Common myeloid progenitor, CD34-positive (primary cell): ENCODE data around the gene DCAF10.

ENCODE experiments used
- CTCF ChIA-PET: fragments of 350-600 bp; sonication (Branson Sonifier 250); formaldehyde crosslinking; loops from one replicate; lab custom pipeline; 2021; ENCODE audit warnings: antibody characterized with exemption; lab: Charles Lee
- POLR2A ChIA-PET: fragments of 350-600 bp; sonication (Branson Sonifier 250); formaldehyde crosslinking; loops from one replicate; lab custom pipeline; 2021; ENCODE audit warnings: antibody characterized with exemption; lab: Charles Lee
- DNase-seq, 3 donors: peaks; one replicate each; pipeline versions ENCODE4 v3.0.0 to v3.0.0-alpha.2; 2013
- H3K27ac ChIP-seq, 2 experiments: 1 replicate in 1 of 2; 2 replicates in 1 of 2; pipeline ENCODE4 v1.7.0; 2013; ENCODE audit warnings: inconsistent platforms in 2 of 2, low read length in 2 of 2, mild to moderate bottlenecking in 2 of 2, low read depth in 1 of 2, moderate library complexity in 1 of 2; ENCODE audit not compliant: severe bottlenecking in 2 of 2, insufficient read depth in 1 of 2, poor library complexity in 1 of 2
- H3K27me3 ChIP-seq, 5 experiments: replicated peaks in 2 of 5; 1 replicate in 3 of 5; 2 replicates in 2 of 5; pipeline versions ENCODE4 v1.6.1 to v1.7.0; 2013; ENCODE audit warnings: low read length in 4 of 5, mild to moderate bottlenecking in 2 of 5, moderate library complexity in 2 of 5, inconsistent platforms in 1 of 5; ENCODE audit not compliant: insufficient read depth in 5 of 5, control insufficient read depth in 4 of 5
- H3K36me3 ChIP-seq, 4 experiments: 1 replicate in 2 of 4; 2 replicates in 2 of 4; pipeline versions ENCODE4 v1.6.1 to v1.7.0; 2013; ENCODE audit warnings: low read length in 3 of 4, control low read depth in 1 of 4, mild to moderate bottlenecking in 1 of 4; ENCODE audit not compliant: control insufficient read depth in 4 of 4, insufficient read depth in 4 of 4
- H3K4me1 ChIP-seq, 4 experiments: 1 replicate in 3 of 4; 2 replicates in 1 of 4; pipeline versions ENCODE4 v1.6.1 to v1.7.1; 2013; ENCODE audit warnings: low read length in 3 of 4, mild to moderate bottlenecking in 3 of 4, control low read depth in 1 of 4, inconsistent platforms in 1 of 4, moderate library complexity in 1 of 4; ENCODE audit not compliant: control insufficient read depth in 4 of 4, insufficient read depth in 4 of 4; ENCODE audit errors: control extremely low read depth in 1 of 4
- H3K4me3 ChIP-seq, 7 experiments: 1 replicate in 4 of 7; 2 replicates in 3 of 7; pipeline versions ENCODE4 v1.5.1 to v1.7.0; 2013; ENCODE audit warnings: mild to moderate bottlenecking in 7 of 7, low read length in 6 of 7, moderate library complexity in 6 of 7, inconsistent platforms in 2 of 7, low read depth in 2 of 7, control low read depth in 1 of 7; ENCODE audit not compliant: insufficient read depth in 4 of 7, control insufficient read depth in 1 of 7; ENCODE audit errors: extremely low read depth in 1 of 7
- H3K9me3 ChIP-seq, 5 experiments: 1 replicate in 4 of 5; 2 replicates in 1 of 5; pipeline versions ENCODE4 v1.6.1 to v1.7.1; 2013; ENCODE audit warnings: low read length in 4 of 5, mild to moderate bottlenecking in 2 of 5, inconsistent platforms in 1 of 5, low read depth in 1 of 5, moderate library complexity in 1 of 5; ENCODE audit not compliant: control insufficient read depth in 4 of 5, insufficient read depth in 2 of 5; ENCODE audit errors: control extremely low read depth in 1 of 5
- WGBS: methylation state at CpG from one replicate; pipeline ENCODE4 v1.1.5; 2013; ENCODE audit not compliant: insufficient coverage; 5-methylcytosine and 5-hydroxymethylcytosine counted together

The DCAF10 gene

DNA sequence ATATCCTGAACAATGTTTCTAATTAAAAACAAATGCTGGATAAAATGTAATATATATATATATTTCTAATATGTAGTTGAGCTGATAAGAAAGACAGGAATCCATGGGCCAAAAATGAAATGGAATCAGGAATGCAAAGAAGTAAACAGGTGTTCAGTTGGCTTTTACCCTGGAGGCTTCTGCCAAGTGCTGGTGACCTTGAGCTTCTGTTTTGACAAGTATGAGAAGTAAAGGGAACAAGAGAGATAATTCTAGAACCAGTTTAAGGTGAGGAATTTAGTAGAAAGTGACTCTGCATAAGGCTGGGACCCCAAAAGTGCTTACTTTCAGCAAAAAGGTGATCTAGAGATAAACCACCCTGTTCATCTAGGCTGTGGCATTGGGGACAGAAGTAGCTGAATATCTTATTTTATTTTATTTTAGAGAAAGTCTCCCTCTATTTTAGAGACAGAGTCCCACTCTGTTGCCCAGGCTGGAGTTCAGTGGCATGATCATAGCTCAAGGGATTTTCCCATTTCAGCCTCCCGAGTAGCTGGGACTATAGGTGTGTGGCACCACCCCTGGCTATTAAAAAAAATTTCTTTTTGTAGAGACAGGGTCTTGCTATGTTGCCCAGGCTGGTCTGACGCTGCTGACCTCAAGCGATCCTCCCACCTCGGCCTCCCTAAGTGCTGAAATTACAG lies 27.0 kb downstream of the DCAF10 start:
- WGBS, result 100% methylated on average over 4 of the region's 4 CpGs
- H3K4me3 ChIP-seq, result no peak overlapping the region
- H3K36me3 ChIP-seq, result peaks cover 8 to 36% (median 15%) of the 10 kb centered on the region in 4 experiments
- H3K27ac ChIP-seq, result no peak overlapping the region
- DNase-seq, result no peak
- H3K4me1 ChIP-seq, result no peaks in the 10 kb centered on the region
- POLR2A ChIA-PET, result no interaction called here
- CTCF ChIA-PET, result interaction anchor here (0.6 to 0.8 kb wide), 3 partner anchors 11 to 27 kb away, joined by 3 to 4 read pairs (median 3); no protein-coding TSS in a partner anchor
- no peaks in the 10 kb centered on the region for H3K9me3 ChIP-seq
- H3K27me3 ChIP-seq, result no peaks in the 10 kb centered on the region

DNA sequence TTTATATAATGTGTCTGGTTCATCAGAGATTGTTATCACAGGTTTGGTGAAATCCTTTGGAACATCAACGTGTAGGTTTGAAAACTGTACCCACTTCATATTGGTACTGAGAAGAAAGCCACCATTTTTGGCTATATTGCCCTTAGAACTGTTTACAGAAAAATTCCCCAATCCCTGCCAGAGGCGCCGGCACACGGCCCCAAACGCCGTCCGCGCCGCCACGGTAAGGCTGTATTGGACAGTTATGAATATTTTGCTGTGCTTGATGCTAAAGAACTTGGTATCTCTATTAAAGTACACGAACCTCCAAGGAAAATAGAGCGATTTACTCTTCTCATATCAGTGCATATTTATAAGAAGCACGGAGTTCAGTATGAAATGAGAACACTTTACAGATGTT lies 35.2 kb downstream of the DCAF10 start:
- Histone ChIP-seq H3K27ac (no peak overlapping the region), H3K9me3 (no peaks in the 10 kb centered on the region), H3K4me3 (no peak overlapping the region), H3K36me3 (peaks cover 0 to 4% (median 0%) of the 10 kb centered on the region in 4 experiments), H3K27me3 (no peaks in the 10 kb centered on the region), H3K4me1 (peaks cover 0 to 1% (median 0%) of the 10 kb centered on the region in 4 experiments)
- ChIA-PET CTCF (no interaction called here), POLR2A (no interaction called here)
- 97% methylated on average over 5 of the region's 13 CpGs for WGBS
- no peak for DNase-seq

DNA sequence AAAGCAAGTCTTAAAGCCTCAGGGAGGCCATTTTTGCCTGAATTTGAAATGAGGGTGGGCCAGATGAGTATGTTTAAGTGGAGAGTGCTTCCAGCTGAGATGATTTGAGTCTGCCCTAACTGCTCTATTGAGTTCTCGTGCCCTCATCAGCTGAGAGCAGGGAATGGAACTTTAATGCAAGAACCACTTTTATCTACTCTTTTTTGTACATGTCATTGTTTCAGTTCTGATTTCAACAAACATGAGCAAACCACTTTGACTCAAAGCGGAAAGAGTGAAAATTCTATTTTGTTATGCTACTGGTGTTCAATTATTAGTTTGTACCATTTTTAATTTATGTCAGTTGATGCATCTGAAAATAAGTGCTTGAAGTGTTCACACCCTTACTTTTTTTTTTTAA lies 35.8 kb downstream of the DCAF10 start:
- 83% methylated on average over 1 of the region's 2 CpGs for WGBS
- POLR2A ChIA-PET, result no interaction called here
- peaks cover 0 to 1% (median 0%) of the 10 kb centered on the region in 4 experiments for H3K4me1 ChIP-seq
- H3K36me3 ChIP-seq, result peaks cover 0 to 6% (median 0%) of the 10 kb centered on the region in 4 experiments
- CTCF ChIA-PET, result no interaction called here
- no peak for DNase-seq
- H3K4me3 ChIP-seq, result no peak overlapping the region
- no peak overlapping the region for H3K27ac ChIP-seq
- H3K9me3 ChIP-seq, result no peaks in the 10 kb centered on the region
- H3K27me3 ChIP-seq, result no peaks in the 10 kb centered on the region

DNA sequence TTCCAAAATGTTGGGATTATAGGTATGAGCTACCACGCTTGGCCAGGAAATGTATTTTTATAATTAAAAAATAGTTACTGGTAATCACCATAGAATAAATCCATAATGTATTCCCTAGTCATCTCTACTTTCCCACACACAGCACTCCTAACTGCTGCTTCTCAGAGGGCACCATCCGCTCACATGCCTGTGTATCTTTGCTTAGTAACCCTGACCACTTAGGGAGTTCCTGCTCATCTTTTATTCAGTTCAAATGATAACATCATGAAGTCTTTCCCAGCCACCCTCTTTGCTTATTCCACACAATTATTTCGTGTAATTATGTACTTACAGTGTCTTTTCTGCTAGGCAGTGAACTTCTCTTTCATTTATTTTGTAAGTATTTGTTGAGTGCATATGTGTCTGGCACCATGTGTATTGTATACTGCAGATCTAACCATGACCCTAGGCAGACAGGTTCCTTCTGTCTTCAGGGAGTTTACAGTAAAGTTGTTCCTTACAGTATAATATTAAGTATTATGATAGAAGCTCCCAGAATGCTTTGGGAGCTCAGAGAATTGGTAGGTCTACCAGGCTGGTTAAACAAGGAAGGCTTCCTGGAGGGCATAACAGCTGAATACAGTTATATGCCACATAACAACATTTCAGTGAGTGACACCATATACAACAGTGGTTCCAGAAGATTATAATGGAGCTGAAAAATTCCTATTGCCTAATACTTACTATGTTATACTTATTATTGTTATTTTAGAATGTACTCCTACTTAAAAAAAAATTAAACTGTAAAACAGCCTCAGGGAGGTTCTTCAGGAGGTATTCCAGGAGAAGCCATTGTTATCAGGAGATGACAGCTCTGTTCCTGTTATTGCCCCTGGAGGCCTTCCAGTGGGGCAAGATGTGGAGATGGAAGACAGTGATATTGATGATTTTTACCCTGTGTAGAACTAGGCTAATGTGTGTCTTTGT lies 39.2 kb downstream of the DCAF10 start:
- CTCF ChIA-PET, result interaction anchor here (0.7 to 1.4 kb wide), 2 partner anchors 12 to 32 kb away, joined by 3 read pairs; no protein-coding TSS in a partner anchor
- POLR2A ChIA-PET, result interaction anchor here (0.6 kb wide), 1 partner anchor 158 kb away, joined by 3 read pairs; no protein-coding TSS in a partner anchor
- H3K36me3 ChIP-seq, result peaks cover 0 to 13% (median 5%) of the 10 kb centered on the region in 4 experiments
- WGBS, result 100% methylated on average over 1 of the region's 3 CpGs
- no peaks in the 10 kb centered on the region for H3K9me3 ChIP-seq
- no peak for DNase-seq
- peaks cover 0 to 1% (median 0%) of the 10 kb centered on the region in 4 experiments for H3K4me1 ChIP-seq
- no peaks in the 10 kb centered on the region for H3K27me3 ChIP-seq
- peak overlapping the region in 1 of 2 experiments; percentile 41 for H3K27ac ChIP-seq
- no peak overlapping the region for H3K4me3 ChIP-seq

GRCh38 chr9:37840560-37841194 lies 40.1 kb downstream of the DCAF10 start:
- POLR2A ChIA-PET, result no interaction called here
- WGBS, result 100% methylated on average over 2 of the region's 4 CpGs
- Histone ChIP-seq H3K9me3 (no peaks in the 10 kb centered on the region), H3K27me3 (no peaks in the 10 kb centered on the region), H3K4me1 (peaks cover 0 to 1% (median 0%) of the 10 kb centered on the region in 4 experiments), H3K27ac (peak overlapping the region in 1 of 2 experiments; percentile 35), H3K4me3 (no peak overlapping the region), H3K36me3 (peaks cover 0 to 16% (median 8%) of the 10 kb centered on the region in 4 experiments)
- peak in 1 of 3 donors; percentile 6 for DNase-seq
- CTCF ChIA-PET, result no interaction called here

DNA sequence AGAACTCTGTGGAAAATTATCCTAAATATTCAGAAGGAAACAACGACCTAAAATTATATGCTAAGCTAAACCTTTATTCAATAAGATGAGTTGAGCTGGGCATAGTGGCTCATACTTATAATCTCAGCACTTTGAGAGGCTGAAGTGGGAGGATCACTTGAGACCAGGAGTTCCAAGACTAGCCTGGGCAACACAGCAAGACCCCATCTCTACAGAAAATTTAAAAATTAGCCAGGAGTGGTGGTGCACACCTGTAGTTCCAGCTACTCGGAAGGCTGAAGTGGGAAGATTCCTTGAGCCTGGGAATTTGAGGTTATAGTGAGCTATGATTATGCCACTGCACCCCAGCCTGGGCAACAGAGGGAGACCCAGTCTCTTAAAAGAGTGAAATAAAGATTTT lies 51.6 kb downstream of the DCAF10 start:
- H3K9me3 ChIP-seq, result peaks cover 0 to 3% (median 0%) of the 10 kb centered on the region in 5 experiments
- no peak overlapping the region for H3K4me3 ChIP-seq
- no peaks in the 10 kb centered on the region for H3K4me1 ChIP-seq
- POLR2A ChIA-PET, result interaction anchor here (0.7 kb wide), 1 partner anchor 52 kb away, joined by 3 read pairs; the partner anchor contains the start of gene DCAF10
- DNase-seq, result no peak
- CTCF ChIA-PET, result no interaction called here
- WGBS, result 100% methylated on average over 1 of the region's 2 CpGs
- peaks cover 1 to 14% (median 9%) of the 10 kb centered on the region in 4 experiments for H3K36me3 ChIP-seq
- no peak overlapping the region for H3K27ac ChIP-seq
- no peaks in the 10 kb centered on the region for H3K27me3 ChIP-seq
